H9 (cell line): ENCODE data around the gene CHCHD1. TPM values are rescaled to one million over a fixed set of nuclear protein-coding genes. Genes with fewer than 3 reads are reported as not detected.
"Not testable (repeated sequence)": the region's sequence is repeated elsewhere in the genome, so short reads cannot be mapped to it uniquely, and the experiment has no call there.

Experiments used
- DNase-seq: peaks from one replicate; pipeline ENCODE4 v3.0.0-alpha.2; 2017
- H2AFZ ChIP-seq: one replicate; pipeline ENCODE4 v1.6.1; 2013; ENCODE audit warnings: mild to moderate bottlenecking, low read length, control low read depth, moderate library complexity
- H2AK5ac ChIP-seq: 2 replicates; pipeline ENCODE4 v1.6.1; 2013; ENCODE audit warnings: low read length, control low read depth, mixed read lengths; ENCODE audit not compliant: insufficient read length
- H2BK120ac ChIP-seq: one replicate; pipeline ENCODE4 v1.6.1; 2013; ENCODE audit warnings: low read depth, mild to moderate bottlenecking, low read length, control low read depth, inconsistent platforms; ENCODE audit not compliant: poor library complexity, severe bottlenecking
- H2BK12ac ChIP-seq: 2 replicates; pipeline ENCODE4 v1.6.1; 2013; ENCODE audit warnings: low read length, control low read depth, mixed read lengths, low read depth; ENCODE audit not compliant: insufficient read length
- H2BK15ac ChIP-seq: 2 replicates; pipeline ENCODE4 v1.6.1; 2013; ENCODE audit warnings: low read depth, low read length, control low read depth
- H2BK20ac ChIP-seq: one replicate; pipeline ENCODE4 v1.6.1; 2013; ENCODE audit warnings: low read depth, mild to moderate bottlenecking, low read length, control low read depth, inconsistent platforms; ENCODE audit not compliant: poor library complexity, severe bottlenecking
- H2BK5ac ChIP-seq: 2 replicates; pipeline ENCODE4 v1.6.1; 2013; ENCODE audit warnings: low read length, control low read depth, mixed read lengths; ENCODE audit not compliant: insufficient read length
- H3K14ac ChIP-seq: 2 replicates; pipeline ENCODE4 v1.6.1; 2013; ENCODE audit warnings: low read length, control low read depth; ENCODE audit not compliant: insufficient read depth
- H3K18ac ChIP-seq: 2 replicates; pipeline ENCODE4 v1.6.1; 2013; ENCODE audit warnings: low read depth, mild to moderate bottlenecking, mixed read lengths, low read length, control low read depth; ENCODE audit not compliant: insufficient read length
- H3K23ac ChIP-seq: 2 replicates; pipeline ENCODE4 v1.6.1; 2013; ENCODE audit warnings: low read length, control low read depth, mixed read lengths, low read depth; ENCODE audit not compliant: insufficient read length
- H3K23me2 ChIP-seq: 2 replicates; pipeline ENCODE4 v1.6.1; 2013; ENCODE audit warnings: low read depth, mild to moderate bottlenecking, mixed read lengths, low read length, control low read depth; ENCODE audit not compliant: insufficient read length, poor library complexity, severe bottlenecking
- H3K27ac ChIP-seq: 2 replicates; pipeline ENCODE4 v1.5.1; 2013; ENCODE audit warnings: low read length, control low read depth, mixed read lengths, low read depth; ENCODE audit not compliant: insufficient read length
- H3K27me3 ChIP-seq: 2 replicates; pipeline ENCODE4 v1.6.1; 2013; ENCODE audit warnings: low read length, control low read depth, inconsistent platforms; ENCODE audit not compliant: insufficient read depth
- H3K4ac ChIP-seq: 2 replicates; pipeline ENCODE4 v1.6.1; 2013; ENCODE audit warnings: low read depth, mild to moderate bottlenecking, control low read depth, inconsistent platforms, low read length, moderate library complexity
- H3K4me1 ChIP-seq: 2 replicates; pipeline ENCODE4 v1.6.1; 2013; ENCODE audit warnings: low read length, control low read depth, inconsistent platforms; ENCODE audit not compliant: insufficient read depth
- H3K4me2 ChIP-seq: 2 replicates; pipeline ENCODE4 v1.6.1; 2013; ENCODE audit warnings: low read length, control low read depth, mixed read lengths; ENCODE audit not compliant: insufficient read length, insufficient read depth
- H3K56ac ChIP-seq: 2 replicates; pipeline ENCODE4 v1.6.1; 2013; ENCODE audit warnings: low read depth, mild to moderate bottlenecking, mixed read lengths, low read length, control low read depth; ENCODE audit not compliant: insufficient read length
- H3K79me1 ChIP-seq: 2 replicates; pipeline ENCODE4 v1.6.1; 2013; ENCODE audit warnings: low read depth, mild to moderate bottlenecking, moderate library complexity, low read length, control low read depth, inconsistent platforms; ENCODE audit not compliant: insufficient read depth, poor library complexity, severe bottlenecking
- H3K79me2 ChIP-seq: 2 replicates; pipeline ENCODE4 v1.6.1; 2013; ENCODE audit warnings: low read length, control low read depth, inconsistent platforms; ENCODE audit not compliant: insufficient read depth
- H3K9ac ChIP-seq: 2 replicates; pipeline ENCODE4 v1.6.1; 2013; ENCODE audit warnings: low read length, control low read depth, mixed read lengths; ENCODE audit not compliant: insufficient read length; ENCODE audit errors: extremely low read depth
- H3K9me3 ChIP-seq: one replicate; pipeline ENCODE4 v1.6.1; 2013; ENCODE audit warnings: low read depth, low read length, inconsistent platforms; ENCODE audit not compliant: control insufficient read depth
- H3T11ph ChIP-seq: one replicate; pipeline ENCODE4 v1.6.1; 2013; ENCODE audit warnings: mild to moderate bottlenecking, low read length, control low read depth, inconsistent platforms
- H4K20me1 ChIP-seq: one replicate; pipeline ENCODE4 v1.6.1; 2013; ENCODE audit not compliant: control insufficient read depth, insufficient read length, insufficient read depth
- H4K5ac ChIP-seq: 2 replicates; pipeline ENCODE4 v1.6.1; 2013; ENCODE audit warnings: low read depth, mild to moderate bottlenecking, mixed read lengths, low read length, control low read depth; ENCODE audit not compliant: insufficient read length
- H4K8ac ChIP-seq: replicated peaks from 2 replicates; pipeline ENCODE4 v1.6.1; 2013; ENCODE audit warnings: low read length, control low read depth, mixed read lengths, low read depth; ENCODE audit not compliant: insufficient read length
- H4K91ac ChIP-seq: 2 replicates; pipeline ENCODE4 v1.6.1; 2013; ENCODE audit warnings: low read depth, mild to moderate bottlenecking, moderate library complexity, mixed read lengths, low read length, control low read depth; ENCODE audit not compliant: insufficient read length
- H3K27ac Mint-ChIP-seq, 3 experiments: 2 replicates in 2 of 3; 3 replicates in 1 of 3; pipeline ENCODE4 v1.8.0; 2020 to 2021; ENCODE audit warnings: mixed read lengths in 3 of 3, mild to moderate bottlenecking in 1 of 3, moderate library complexity in 1 of 3
- H3K27me3 Mint-ChIP-seq: 2 replicates; pipeline ENCODE4 v1.8.0; 2021; ENCODE audit warnings: low read depth, mild to moderate bottlenecking, moderate library complexity, mixed read lengths
- H3K36me3 Mint-ChIP-seq, 3 experiments: 2 replicates in 2 of 3; 3 replicates in 1 of 3; pipeline ENCODE4 v1.8.0; 2020 to 2021; ENCODE audit warnings: low read depth in 3 of 3, mixed read lengths in 3 of 3; ENCODE audit not compliant: insufficient read depth in 1 of 3
- H3K4me1 Mint-ChIP-seq, 2 experiments: 2 replicates each; pipeline ENCODE4 v1.8.0; 2020; ENCODE audit warnings: mixed read lengths in 2 of 2
- H3K4me3 Mint-ChIP-seq, 2 experiments: 2 replicates in 1 of 2; 3 replicates in 1 of 2; pipeline ENCODE4 v1.8.0; 2020 to 2021; ENCODE audit warnings: mild to moderate bottlenecking in 2 of 2, mixed read lengths in 2 of 2, moderate library complexity in 1 of 2
- H3K9me3 Mint-ChIP-seq, 2 experiments: 2 replicates in 1 of 2; 3 replicates in 1 of 2; pipeline ENCODE4 v1.8.0; 2020; ENCODE audit warnings: mild to moderate bottlenecking in 2 of 2, mixed read lengths in 2 of 2, moderate library complexity in 1 of 2
- CTCF ChIP-seq: fragments of 200-600 bp; sonication (generic); conservative IDR thresholded peaks from 3 replicates; pipeline ENCODE4 v1.8.0; 2021; ENCODE audit warnings: antibody characterized with exemption, mild to moderate bottlenecking
- WGBS: extraction: QIAGEN DNeasy Blood & Tissue Kit; methylation state at CpG from one replicate; pipeline ENCODE4 v1.1.7; 2013; ENCODE audit warnings: missing lambda C conversion rate, low lambda C conversion rate, mixed read lengths; ENCODE audit not compliant: insufficient read length; ENCODE audit errors: extremely low coverage; 5-methylcytosine and 5-hydroxymethylcytosine counted together
- total RNA-seq: library from RNA; stranded (reverse); gene quantifications from 2 replicates; pipeline ENCODE4 v1.2.1, GENCODE V29; 2021

Gene CHCHD1
- total RNA-seq, 1 experiment from 2014 or later: 45.9 TPM

- Histone ChIP-seq H4K91ac (no peak overlapping the region), H3K14ac (no peak overlapping the region)
- peaks cover 31 to 74% (median 48%) of the 10 kb centered on the region in 3 experiments; a peak in 6 of 7 replicates for H3K36me3 Mint-ChIP-seq
Observed at GRCh38 chr10:73793456-73793855, 11.6 kb downstream of the CHCHD1 start.

DNA sequence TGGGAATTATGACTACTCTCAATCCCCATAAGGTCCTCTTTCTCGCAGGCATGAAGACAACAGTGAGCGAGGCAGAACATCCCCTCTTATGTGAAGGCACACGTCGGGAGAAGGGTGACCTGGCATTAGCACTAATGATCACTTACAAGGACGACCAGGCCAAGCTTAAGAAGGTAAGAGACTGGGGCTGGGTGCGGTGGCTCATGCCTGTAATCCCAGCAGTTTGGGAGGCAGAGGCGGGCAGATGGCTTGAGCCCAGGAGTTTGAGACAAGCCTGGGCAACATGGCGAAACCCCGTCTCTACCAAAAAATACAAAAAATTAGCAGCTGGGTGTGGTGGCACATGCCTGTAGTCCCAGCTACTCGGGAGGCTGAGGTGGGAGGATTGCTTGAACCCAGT, 13.6 kb downstream of the CHCHD1 start:
- H4K91ac ChIP-seq, H3K27ac Mint-ChIP-seq, H3K14ac ChIP-seq, H3K79me2 ChIP-seq, DNase-seq, H3K9me3 Mint-ChIP-seq, H3K4me1 Mint-ChIP-seq, H2BK20ac ChIP-seq, H4K5ac ChIP-seq, H4K20me1 ChIP-seq, H3K56ac ChIP-seq, H3K27ac ChIP-seq, H3K4me1 ChIP-seq, H4K8ac ChIP-seq, H3K27me3 ChIP-seq, H2AFZ ChIP-seq, H3K9ac ChIP-seq, H3K23ac ChIP-seq, H3K23me2 ChIP-seq, H3K79me1 ChIP-seq, H3T11ph ChIP-seq, H2BK5ac ChIP-seq, H3K18ac ChIP-seq, H2BK120ac ChIP-seq, H3K4me3 Mint-ChIP-seq, H3K27me3 Mint-ChIP-seq, H3K4me2 ChIP-seq, H2BK12ac ChIP-seq, H3K9me3 ChIP-seq, H2AK5ac ChIP-seq, H3K4ac ChIP-seq, H2BK15ac ChIP-seq: not testable (repeated sequence)
- H3K36me3 Mint-ChIP-seq: peaks cover 21 to 74% (median 41%) of the 10 kb centered on the region in 3 experiments; a peak in 6 of 7 replicates
- WGBS: no CpG with 5 or more reads among the region's 10 CpGs

More at GRCh38 chr10:73793456-73793855, 11.6 kb downstream of the CHCHD1 start:
- Histone ChIP-seq H2BK120ac (no peak overlapping the region), H2AK5ac (no peak overlapping the region), H2BK15ac (no peak overlapping the region), H3K4me2 (no peak overlapping the region), H4K5ac (no peak overlapping the region), H2BK20ac (no peak overlapping the region), H4K20me1 (no peaks in the 10 kb centered on the region), H4K8ac (no peak overlapping the region), H3K27ac (no peak overlapping the region), H3K79me2 (no peaks in the 10 kb centered on the region), H3K79me1 (no peaks in the 10 kb centered on the region), H3K56ac (no peak overlapping the region), H2BK12ac (no peak overlapping the region), H3T11ph (no peak overlapping the region), H3K4ac (no peak overlapping the region), H3K23me2 (no peaks in the 10 kb centered on the region), H3K9ac (no peak overlapping the region), H3K23ac (no peak overlapping the region), H3K9me3 (no peaks in the 10 kb centered on the region), H2AFZ (no peak overlapping the region), H3K18ac (no peak overlapping the region), H3K4me1 (no peaks in the 10 kb centered on the region), H2BK5ac (no peak overlapping the region), H3K27me3 (no peaks in the 10 kb centered on the region)
- Mint-ChIP-seq H3K27me3 (no peaks in the 10 kb centered on the region), H3K9me3 (no peaks in the 10 kb centered on the region), H3K27ac (no peak overlapping the region; a peak in 1 of 7 replicates), H3K4me1 (no peaks in the 10 kb centered on the region), H3K4me3 (no peak overlapping the region)
- WGBS: no CpG with 5 or more reads among the region's 5 CpGs
- TF ChIP-seq CTCF: no peak
- DNase-seq: no peak
